Lung (tissue), 12 donors: ENCODE data around the gene ASAP2. TPM values are rescaled to one million over a fixed set of nuclear protein-coding genes. Genes with fewer than 3 reads are reported as not detected.

ENCODE experiments used
- ATAC-seq: fragments of 200-7000 bp; cut with Tn5 transposase; one replicate; pipeline ENCODE4 v1.9.1; 2020; ENCODE audit warnings: moderate number of reproducible peaks; ENCODE audit not compliant: insufficient read depth, low FRiP score
- DNase-seq, 3 donors: peaks; one replicate each; pipeline ENCODE4 v3.0.0-alpha.2; 2013 to 2017
- H3K27ac ChIP-seq, 2 donors: one replicate each; pipeline ENCODE4 v1.5.1; 2013; ENCODE audit warnings: mild to moderate bottlenecking in 2 of 2, moderate library complexity in 2 of 2, control low read depth in 1 of 2, inconsistent platforms in 1 of 2, low read depth in 1 of 2, low read length in 1 of 2
- H3K27me3 ChIP-seq, 3 donors: one replicate each; pipeline ENCODE4 v1.5.1; 2013; ENCODE audit warnings: low read length in 2 of 3; ENCODE audit not compliant: control insufficient read depth in 3 of 3, insufficient read depth in 3 of 3
- H3K36me3 ChIP-seq, 4 donors: one replicate each; pipeline ENCODE4 v1.5.1; 2013; ENCODE audit warnings: low read length in 4 of 4, mild to moderate bottlenecking in 1 of 4, moderate library complexity in 1 of 4; ENCODE audit not compliant: control insufficient read depth in 4 of 4, insufficient read depth in 4 of 4
- H3K4me1 ChIP-seq, 5 donors: one replicate each; pipeline ENCODE4 v1.5.1; 2013; ENCODE audit warnings: low read length in 5 of 5, mild to moderate bottlenecking in 2 of 5, moderate library complexity in 1 of 5; ENCODE audit not compliant: control insufficient read depth in 5 of 5, insufficient read depth in 5 of 5
- H3K4me3 ChIP-seq: one replicate; pipeline ENCODE4 v1.5.1; 2013; ENCODE audit warnings: mild to moderate bottlenecking, control low read depth, moderate library complexity
- H3K9ac ChIP-seq, 2 donors: one replicate each; pipeline ENCODE4 v1.5.1; 2013; ENCODE audit warnings: low read length in 2 of 2, control low read depth in 1 of 2; ENCODE audit not compliant: insufficient read depth in 1 of 2
- H3K9me3 ChIP-seq, 4 donors: one replicate each; pipeline ENCODE4 v1.5.1; 2013; ENCODE audit warnings: low read length in 3 of 4, mild to moderate bottlenecking in 1 of 4, moderate library complexity in 1 of 4; ENCODE audit not compliant: control insufficient read depth in 4 of 4, insufficient read depth in 3 of 4
- CTCF ChIP-seq: IDR thresholded peaks from 2 replicates; pipeline ENCODE4 v1.5.1; 2012; ENCODE audit warnings: mild to moderate bottlenecking; ENCODE audit errors: control extremely low read depth, extremely low read depth
- WGBS, 2 donors: extraction: QIAGEN DNeasy Blood & Tissue Kit; methylation state at CpG; one replicate each; pipeline ENCODE4 v1.1.7; 2013; 5-methylcytosine and 5-hydroxymethylcytosine counted together
- polyA plus RNA-seq, 2 donors: library from polyadenylated mRNA; stranded (reverse); fragments of 200-250 nt; gene quantifications; one replicate each; pipeline ENCODE4 v1.2.1, GENCODE V29; 2013
- total RNA-seq, 2 donors: library from RNA; depleted of rRNA in 1 of 2; stranded (reverse); fragments of >200 nt in 1 of 2; gene quantifications; one replicate each; pipeline ENCODE4 v1.2.1, GENCODE V29; 2014 to 2021
- donor health status: control.
- donor health status: control.
- donor health status: Bipolar disorder and iron deficiency.
- donor health status: healthy.
- donor health status: DM: yes; HTN: yes; CAD: no.

The ASAP2 gene
- total and polyA plus RNA-seq, 4 donors = 7.4 to 30.9 (median 17.0) TPM

GRCh38 chr2:9230881-9231280 is 24.3 kb downstream of the ASAP2 start:
- Histone ChIP-seq H3K36me3 (no peaks in the 10 kb centered on the region), H3K9me3 (no peaks in the 10 kb centered on the region), H3K4me1 (peaks cover 10 to 57% (median 21%) of the 10 kb centered on the region in 5 donors), H3K27ac (peak overlapping the region in 1 of 2 donors; percentile 23), H3K4me3 (no peak overlapping the region), H3K9ac (no peak overlapping the region), H3K27me3 (no peaks in the 10 kb centered on the region)
- ATAC-seq = no peak
- no peak for TF ChIP-seq CTCF
- no peak for DNase-seq
- whole genome bisulfite sequencing, 2 donors = 20 to 29% methylated on average over 4 of the region's 4 CpGs

- TF ChIP-seq CTCF = no peak
- Histone ChIP-seq H3K27ac (peak overlapping the region in 1 of 2 donors; percentile 23), H3K27me3 (no peaks in the 10 kb centered on the region), H3K9me3 (no peaks in the 10 kb centered on the region), H3K4me1 (peaks cover 10 to 58% (median 21%) of the 10 kb centered on the region in 5 donors), H3K4me3 (no peak overlapping the region), H3K36me3 (no peaks in the 10 kb centered on the region), H3K9ac (no peak overlapping the region)
- DNase-seq = no peak
- 72 to 74% methylated on average over 14 of the region's 14 CpGs for WGBS, 2 donors
- ATAC-seq = no peak
These were observed 24.9 kb downstream of the ASAP2 start for GRCh38 chr2:9231291-9232165.

- Histone ChIP-seq H3K27ac (no peak overlapping the region), H3K9ac (no peak overlapping the region), H3K9me3 (no peaks in the 10 kb centered on the region), H3K4me3 (no peak overlapping the region), H3K36me3 (no peaks in the 10 kb centered on the region), H3K27me3 (no peaks in the 10 kb centered on the region), H3K4me1 (peaks cover 14 to 61% (median 24%) of the 10 kb centered on the region in 5 donors)
- TF ChIP-seq CTCF = no peak
- ATAC-seq (no peak), DNase-seq (no peak)
- WGBS, 2 donors = 92 to 95% methylated on average over 7 of the region's 7 CpGs
These were observed 25.5 kb downstream of the ASAP2 start for GRCh38 chr2:9232166-9232479.
